Activated gamma-delta T cell treated with anti-CD3 and anti-CD28 coated beads, Interleukin-2, amount 50 U/mL, for 16 hours (primary cell): Measurements from ENCODE around the gene HEG1.

Experiments
- DNase-seq: peaks from one replicate; pipeline ENCODE4 v3.0.0-alpha.2; 2020; ENCODE audit warnings: low read depth

HEG1 gene

DNA sequence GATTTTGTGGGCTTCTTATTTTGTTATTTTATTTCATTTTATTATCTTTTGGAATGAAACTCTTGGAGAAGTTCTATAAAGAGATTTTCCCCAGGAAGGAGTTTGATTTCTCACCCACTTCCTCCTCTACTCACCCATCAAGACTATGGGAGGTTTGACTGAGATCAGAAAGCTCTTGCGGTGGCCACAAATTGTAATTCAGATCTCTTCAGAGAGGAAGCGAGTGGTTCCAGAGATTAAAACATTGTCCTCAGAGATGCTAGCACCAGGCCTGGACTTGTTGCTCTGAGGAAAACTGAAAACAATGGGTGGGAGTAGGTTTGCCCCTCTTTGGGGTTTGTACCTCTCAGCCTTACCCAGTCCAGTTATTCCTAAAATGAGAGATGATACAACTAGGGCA is 113.2 kb downstream of the HEG1 start:
- no peak for DNase-seq

DNA sequence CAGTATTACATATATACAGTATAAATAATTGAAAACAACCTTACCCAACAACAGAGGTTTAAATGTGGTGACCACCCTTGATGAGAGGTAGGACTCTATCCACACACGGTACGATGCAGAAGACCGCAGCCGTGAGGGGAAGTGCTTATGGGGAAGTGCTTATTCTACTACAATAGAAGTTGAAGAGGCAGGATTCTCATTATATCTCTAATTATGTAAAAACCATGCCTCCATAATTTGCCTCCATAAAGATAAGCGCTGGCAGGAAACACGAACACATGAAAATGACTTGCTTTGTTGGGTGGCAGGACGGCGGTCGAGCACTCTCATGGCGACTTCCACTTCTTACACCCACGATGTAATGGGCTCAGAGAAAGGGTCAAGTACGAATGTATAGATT is 114.0 kb downstream of the HEG1 start:
- no peak for DNase-seq

DNA sequence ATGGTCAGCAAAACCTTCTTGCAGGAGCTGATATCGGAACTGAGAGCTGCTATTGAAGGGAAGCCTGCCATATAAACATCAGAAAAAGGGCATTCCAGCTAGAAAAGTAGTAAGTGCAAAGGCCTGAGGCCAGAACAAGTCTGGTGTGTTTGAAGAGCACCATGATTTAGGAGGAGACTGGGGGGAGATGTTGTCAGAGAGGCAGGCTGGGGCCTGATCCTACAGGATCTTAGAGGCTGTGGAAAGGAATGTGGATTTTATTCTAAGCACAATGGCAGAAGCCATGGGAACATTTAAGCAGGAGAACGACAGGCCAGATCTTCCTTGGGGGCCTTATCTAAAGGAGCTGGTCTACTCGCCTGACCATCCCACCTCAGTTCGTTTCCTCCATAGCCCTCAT is 116.1 kb downstream of the HEG1 start:
- DNase-seq = no peak

GRCh38 chr3:124938896-124939295 is 116.9 kb downstream of the HEG1 start:
- no peak for DNase-seq

DNA sequence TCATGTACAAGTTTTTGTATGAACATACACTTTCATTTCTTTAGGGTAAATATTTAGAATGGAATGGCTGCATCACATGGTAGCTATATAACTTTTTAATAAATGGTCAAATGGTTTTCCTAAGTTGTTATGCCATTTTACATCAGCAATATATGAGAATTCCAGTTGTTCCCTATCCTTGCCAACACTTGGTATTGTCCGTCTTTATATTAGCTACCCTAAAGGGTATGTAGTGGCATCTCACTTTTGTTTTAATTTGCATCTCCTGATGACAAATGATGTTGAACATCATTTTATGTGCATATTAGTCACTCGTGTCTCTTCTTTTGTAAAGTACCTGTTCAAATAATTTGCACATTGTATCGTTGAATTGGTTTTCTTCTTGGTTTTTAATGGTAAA is 118.7 kb downstream of the HEG1 start:
- no peak for DNase-seq

DNA sequence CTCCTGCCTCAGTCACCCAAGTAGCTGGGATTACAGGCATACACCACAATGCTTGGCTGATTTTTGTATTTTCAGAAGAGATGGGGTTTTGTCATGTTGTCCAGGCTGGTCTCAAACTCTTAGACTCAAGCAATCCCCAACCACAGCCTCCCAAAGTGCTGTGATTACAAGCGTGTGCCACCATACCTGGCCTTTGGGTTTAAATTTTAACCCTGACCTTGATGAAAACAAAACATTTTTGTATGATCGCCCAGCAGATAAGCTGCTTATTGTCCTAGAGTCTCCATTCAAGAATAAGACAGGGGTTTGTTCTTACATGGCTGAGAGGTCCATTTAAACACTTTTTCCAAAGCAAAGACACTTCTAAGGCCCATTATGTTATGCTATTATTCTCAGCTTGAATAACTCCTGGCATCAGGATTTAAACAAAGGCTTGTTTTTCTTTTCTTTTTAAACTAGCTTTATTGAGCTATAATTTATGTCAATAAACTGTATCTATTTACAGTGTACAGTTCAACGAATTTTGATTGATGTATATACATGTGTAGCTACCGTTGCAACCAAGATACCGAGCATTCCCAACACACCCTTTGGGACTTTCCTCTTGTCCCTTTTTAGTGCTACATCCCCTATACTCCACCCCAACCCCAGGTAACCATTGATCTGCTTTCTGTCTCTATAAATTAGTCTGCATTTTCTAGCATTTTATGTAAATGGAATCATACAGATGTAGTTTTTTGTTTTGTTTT is 119.8 kb downstream of the HEG1 start:
- no peak for DNase-seq

DNA sequence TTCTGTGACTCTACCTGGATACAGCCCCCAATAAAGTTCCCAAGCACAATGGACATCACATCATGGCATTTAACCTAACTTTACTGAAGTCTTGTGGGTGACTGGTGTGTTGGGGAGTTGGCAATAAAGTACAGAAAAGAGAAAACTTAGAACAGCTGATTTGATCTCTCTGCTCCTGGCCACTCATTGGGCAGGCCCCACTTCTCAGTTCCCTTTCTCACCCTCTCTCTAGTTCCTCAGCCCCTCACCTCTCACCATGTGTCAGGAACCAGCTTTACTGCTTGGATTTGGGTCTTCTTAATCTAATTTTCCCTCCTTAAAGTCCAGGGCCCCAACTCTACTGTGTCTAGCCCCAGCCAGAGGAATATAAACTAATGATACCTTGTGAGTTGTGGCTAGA is 120.5 kb downstream of the HEG1 start:
- no peak for DNase-seq

GRCh38 chr3:124934577-124934976 is 121.2 kb downstream of the HEG1 start, which contains the start of gene MUC13:
Gene MUC13 (minus strand): TSS chr3:124934751. CDS start chr3:124934712, 39 bp downstream.
- DNase-seq = no peak

DNA sequence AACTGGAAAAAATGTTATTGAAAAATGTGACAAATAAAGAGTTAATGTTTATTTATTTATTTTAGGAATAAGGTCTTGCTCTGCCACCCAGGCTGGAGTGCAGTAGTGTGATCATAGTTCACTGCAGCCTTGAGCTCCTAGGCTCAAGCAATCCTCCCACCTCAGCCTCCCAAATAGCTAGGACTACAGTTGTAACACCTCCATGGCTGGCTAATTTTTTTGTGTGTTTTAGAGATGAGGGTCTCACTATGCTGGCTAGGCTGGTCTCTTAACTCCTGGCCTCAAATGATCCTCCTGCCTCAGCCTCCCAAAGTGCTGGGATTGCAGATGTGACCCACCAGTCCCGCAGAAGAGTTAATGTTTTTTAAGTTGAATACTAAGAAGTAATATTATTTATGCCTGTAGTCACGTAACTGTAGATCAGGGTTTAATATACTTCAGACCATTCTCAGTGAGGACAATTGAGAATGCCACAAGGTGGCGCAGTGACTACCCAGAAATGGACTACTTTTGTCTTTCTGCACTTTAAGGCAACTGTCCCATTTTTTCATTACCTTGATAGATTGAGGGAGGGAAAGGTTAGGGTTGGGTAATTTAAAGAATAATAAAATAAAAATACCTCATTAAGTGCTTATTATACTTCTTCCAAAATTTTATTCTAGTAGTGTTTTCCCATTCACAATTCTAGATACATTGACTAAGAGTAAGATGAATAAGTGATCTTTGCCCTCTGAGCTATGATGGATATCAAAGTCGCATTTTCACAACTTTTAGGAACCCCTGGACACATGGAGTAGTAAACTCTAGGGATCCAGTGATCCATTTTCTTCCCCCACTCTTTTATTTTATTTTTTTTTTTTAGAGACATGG is 127.2 kb downstream of the HEG1 start:
- peak; percentile 36 for DNase-seq

GRCh38 chr3:124927574-124928045 is 128.2 kb downstream of the HEG1 start:
- no peak for DNase-seq

DNA sequence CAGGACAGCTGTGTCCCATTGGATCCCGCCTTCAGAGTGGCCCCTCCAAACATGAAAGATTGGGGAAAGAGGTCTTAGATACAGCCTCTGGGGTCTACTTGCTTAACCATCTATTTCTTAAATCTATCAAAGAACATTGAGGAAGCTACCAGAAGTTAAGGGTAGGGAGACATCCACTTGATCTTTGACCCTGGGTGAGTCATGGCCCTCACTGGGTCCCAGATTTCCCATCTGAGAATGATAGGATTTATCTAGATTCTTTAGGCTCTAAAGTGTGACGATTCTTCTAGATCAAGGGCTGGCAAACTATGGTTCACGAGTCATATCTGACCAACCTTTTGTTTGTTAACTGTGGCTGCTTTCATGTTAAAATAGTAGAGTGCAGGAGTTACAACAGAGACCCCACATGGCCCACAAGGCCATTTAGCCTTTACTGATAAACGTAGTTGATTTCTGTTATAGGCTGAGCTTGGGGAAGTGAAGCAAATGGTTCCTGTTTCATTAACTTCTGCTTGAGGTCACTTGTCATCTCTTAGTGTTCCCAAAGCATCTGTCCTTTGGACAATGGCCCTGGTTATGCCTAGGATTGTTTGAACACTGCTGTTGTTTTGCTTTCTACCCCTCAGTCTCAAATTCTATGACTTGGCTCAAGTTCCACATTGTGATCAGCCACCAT is 129.2 kb downstream of the HEG1 start:
- DNase-seq = no peak

DNA sequence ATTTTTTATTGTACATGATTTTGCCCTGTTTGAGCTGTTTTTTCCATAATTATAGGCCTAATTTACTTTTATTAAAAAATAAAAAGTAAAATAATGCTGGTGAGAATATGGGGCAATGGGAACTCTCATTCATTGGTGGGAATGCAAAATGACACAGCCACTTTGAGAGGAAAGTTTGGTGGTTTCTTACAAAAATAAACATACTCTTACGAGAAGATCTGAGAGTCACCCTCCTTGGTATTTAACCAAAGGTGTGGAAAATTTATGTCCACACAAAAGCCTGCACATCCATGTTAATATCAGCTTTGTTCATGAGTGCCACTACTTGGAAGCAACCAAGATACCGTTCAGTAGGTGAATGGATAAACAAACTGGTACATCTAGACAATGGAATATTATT is 131.1 kb downstream of the HEG1 start:
- DNase-seq = no peak

GRCh38 chr3:124923833-124924232 is 132.0 kb downstream of the HEG1 start:
- DNase-seq = no peak

DNA sequence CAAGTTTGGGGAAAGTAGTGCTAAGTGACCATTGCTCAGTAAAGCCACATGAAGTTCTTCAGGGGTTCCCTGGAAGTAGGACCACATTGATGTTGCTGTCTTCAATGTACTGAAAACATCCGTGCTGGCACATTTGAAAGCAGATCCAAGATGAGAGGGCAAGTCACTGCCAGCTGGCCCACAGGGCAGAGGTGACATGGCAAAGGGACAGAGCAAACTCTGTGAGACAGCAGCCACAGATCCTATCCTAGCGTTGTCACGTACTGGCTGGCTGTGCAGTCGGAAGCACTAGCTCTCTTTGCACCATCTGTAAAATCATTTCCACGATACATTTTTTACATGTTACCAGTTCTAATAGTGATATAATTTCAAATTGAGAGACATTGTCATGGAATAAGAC is 135.1 kb downstream of the HEG1 start:
- no peak for DNase-seq

DNA sequence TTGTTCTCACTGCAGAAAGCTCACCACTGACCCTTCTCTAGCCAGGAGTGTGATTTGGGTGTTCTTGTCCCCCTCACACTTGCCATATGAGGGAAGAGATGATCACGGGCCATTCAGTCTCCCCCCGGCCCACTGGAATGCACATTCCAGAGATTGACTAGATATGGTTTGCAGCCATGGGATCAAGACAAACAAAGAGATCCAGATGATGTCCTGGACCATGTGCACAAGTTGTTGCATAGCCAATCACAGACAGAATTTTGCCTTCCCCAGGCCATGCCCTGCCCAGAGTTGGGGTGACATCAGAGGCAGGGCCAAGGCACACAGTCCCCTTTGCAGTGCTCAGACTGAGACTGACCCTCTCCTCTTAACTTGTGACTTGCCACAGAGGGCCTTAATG is 136.0 kb downstream of the HEG1 start:
- no peak for DNase-seq

DNA sequence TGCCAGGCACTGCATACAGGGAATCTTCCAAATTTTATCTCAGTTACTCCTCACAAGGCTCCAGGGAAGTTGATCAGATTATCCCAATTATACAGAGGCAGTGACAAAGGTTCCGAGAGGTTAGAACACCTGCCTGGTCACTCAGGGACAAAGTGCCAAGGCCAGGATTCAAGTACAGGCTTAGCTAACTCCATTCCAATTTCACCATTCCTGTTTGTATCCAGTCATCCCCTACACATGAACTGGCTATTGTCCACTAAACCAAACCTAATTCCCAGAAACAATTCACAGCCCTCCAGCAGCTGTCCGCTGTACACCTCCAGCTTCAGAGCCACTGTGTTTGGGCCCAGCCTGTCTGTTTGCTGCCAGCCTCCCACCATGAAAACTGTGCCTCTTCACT is 137.3 kb downstream of the HEG1 start:
- no peak for DNase-seq

DNA sequence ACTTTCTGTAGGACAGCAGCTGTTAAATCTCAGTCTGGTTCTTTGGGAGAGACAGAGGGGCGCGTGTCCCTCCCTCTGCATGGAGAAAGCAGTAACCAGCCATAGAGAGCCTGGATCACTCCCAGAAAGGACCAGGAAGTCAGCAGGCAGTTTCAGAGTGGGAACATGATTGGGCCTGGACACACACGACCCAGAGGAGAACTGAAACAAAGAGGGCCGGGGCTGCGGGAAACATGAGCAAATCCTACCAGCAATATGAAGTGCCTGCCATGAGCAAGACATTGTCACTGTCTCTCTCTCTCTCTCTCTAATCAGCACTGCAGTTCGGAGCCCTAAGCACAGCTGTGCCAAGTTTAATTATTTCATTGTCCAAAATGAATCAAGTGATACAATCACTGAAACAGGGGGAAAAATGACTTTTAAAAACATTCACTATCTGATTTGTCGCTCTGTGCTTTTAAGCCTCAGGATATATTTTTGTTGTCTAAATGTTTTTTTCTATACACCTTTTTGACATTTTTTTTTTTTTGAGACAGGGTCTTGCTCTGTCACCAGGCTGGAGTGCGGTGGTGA is 138.9 kb downstream of the HEG1 start:
- no peak for DNase-seq
